ENCODE data around the gene IL6ST.
"Not testable (repeated sequence)": the region's sequence is repeated elsewhere in the genome, so short reads cannot be mapped to it uniquely, and the experiment has no call there.

Gene IL6ST

DNA sequence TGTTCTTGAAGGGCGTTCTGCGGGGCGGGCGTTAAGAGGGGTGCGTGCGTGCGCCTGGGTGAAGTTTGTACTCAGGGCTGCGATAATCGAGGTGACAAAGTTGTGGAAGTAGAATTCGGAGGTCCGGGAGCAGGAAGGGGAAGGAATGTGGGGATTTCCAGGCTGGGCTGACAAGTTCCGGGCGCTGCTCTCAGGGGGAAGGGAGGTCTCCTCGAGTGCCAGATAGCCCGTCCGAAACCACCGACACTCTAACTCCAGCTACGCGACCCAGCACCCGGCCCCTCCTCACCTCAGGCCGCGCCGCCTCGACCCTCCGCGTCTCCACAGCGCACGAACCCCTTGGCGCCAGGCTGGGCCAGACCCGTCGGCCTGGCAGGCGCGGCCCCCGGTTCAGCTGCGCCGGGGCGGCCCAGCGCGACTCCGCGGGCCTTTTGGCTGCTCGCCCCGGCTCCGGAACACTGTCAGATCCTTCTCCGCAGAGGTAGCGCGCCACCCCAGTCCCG, at the start of gene IL6ST:
TSS of gene IL6ST (minus strand) at position 469 of the 503 bp plus-strand sequence. CDS start 18,685 bp downstream, outside the sequence.
- no peak for DNase-seq

GRCh38 chr5:56039985-56040384, 45.2 kb upstream of the IL6ST start:
- no peak for DNase-seq

- DNase-seq: not testable (repeated sequence)
Measured at GRCh38 chr5:56038206-56038605, 43.4 kb upstream of the IL6ST start.

DNA sequence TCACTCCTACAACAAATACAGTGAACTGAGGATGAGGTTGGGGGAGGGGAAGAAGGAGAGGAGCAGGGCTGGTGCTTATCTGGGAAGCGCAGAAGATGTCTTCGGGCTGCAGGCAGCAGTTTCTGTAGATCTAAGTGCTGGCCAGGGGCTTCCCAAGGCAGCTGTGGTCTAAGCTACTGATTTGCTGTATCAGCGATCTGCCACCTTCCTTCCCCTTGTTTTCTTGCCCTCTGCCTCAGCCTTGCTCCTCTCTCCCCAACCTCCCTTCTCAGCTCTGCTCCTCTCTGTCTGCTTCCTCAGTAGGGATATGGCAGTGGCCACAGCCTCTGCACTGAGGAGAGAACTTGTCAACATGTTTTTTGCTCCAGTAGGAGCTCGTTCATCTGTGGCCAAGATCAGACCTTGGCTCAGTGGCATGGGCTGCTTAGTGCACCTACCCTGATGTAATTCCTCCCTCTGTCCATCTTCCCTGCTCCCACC, 42.8 kb upstream of the IL6ST start:
- no peak for DNase-seq

- not testable (repeated sequence) for DNase-seq
Measured at GRCh38 chr5:56035394-56035793, 40.6 kb upstream of the IL6ST start.

- not testable (repeated sequence) for DNase-seq
Measured at GRCh38 chr5:56029871-56030630, 35.3 kb upstream of the IL6ST start.

- no peak for DNase-seq
Measured at GRCh38 chr5:56029457-56029856, 34.7 kb upstream of the IL6ST start.

- no peak for DNase-seq
Measured at GRCh38 chr5:56028708-56029107, 33.9 kb upstream of the IL6ST start.

DNA sequence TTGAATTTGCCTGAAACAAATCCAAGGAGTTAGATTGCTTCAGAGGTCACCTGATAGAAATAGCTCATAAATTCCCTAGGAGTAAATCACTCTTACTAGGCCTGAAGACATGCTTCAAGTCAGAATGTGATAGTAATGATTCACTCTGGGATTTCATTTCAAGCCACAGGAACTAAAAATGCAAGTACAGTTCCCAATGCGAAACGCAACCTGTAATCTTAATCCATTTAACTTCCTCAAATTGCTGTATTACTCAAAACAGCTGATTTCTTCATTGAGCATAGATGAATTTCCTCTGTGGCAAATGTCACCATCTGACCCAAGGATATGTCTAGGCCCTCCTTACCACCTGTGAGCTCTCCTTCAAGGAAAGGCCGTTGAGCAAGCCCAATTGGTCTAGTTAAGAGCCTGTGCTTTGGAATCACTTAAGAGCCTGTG, 32.1 kb upstream of the IL6ST start:
- no peak for DNase-seq

- DNase-seq: peak; percentile 58
Measured at GRCh38 chr5:56025151-56025885, 30.6 kb upstream of the IL6ST start.

GRCh38 chr5:56024810-56025150, 30.0 kb upstream of the IL6ST start:
- DNase-seq: no peak

DNA sequence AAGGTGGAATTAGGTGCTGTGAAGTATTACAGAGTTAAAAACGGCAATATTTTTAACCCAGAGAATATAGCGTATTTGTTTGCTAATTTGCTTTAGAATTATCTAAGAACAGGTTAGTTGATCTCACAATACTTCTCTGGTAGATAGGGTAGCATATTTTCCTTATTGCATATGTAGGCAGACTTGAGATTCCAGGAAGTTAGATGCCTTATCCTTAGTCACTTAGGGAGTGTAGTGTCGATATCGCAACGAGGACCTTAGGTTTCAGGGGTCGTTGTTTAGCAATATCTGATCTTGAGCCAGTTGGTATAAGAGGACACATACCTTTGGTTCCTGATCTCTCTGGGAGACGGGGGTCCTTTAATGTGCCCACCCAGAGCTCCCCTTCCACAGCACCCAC, 28.5 kb upstream of the IL6ST start:
- no peak for DNase-seq

DNA sequence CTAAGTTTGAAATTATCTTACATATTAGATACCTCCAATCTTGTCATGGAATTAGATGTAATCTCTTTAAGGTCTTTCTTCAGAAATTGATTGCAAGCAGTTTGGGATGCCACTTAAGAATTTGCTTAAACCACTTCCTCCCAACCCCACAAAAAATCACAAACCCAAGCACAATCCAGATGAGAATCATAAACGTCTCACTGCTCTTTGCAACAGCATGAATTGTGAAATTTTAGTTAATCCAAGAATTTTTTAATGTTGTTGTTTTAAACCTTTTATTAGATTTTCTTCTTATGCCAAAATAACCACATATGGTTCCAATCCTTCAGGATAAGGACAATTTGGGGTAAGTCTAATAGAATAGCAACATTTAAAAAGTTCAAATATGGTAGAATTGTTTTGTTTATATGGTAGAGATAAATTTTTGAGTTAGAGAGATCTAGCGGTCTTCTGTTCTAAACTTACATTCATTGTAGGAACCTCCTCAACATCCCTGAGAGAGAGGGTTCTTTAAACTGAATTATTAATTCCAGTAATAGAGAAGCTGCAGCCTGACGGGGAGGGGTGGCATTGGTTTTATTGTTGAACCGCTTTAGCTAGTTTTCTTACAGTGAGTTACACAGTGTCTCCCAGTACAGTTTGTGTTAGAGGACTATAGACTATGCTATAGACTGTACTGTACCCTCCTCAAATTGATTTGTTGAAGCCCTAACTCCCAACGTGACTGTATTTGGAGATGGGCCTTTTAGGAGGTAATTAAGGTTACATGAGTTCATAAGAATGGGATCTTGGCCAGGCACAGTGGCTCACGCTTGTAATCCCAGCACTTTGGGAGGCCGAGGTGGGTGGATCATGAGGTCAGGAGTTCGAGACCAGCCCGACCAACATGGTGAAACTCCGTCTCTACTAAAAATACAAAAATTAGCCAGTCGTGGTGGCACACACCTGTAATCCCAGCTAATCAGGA, 24.8 kb upstream of the IL6ST start:
- DNase-seq: no peak

- no peak for DNase-seq
Measured at GRCh38 chr5:56018832-56019231, 24.1 kb upstream of the IL6ST start.

GRCh38 chr5:56014701-56015100, 19.9 kb upstream of the IL6ST start:
- DNase-seq: not testable (repeated sequence)

- DNase-seq: not testable (repeated sequence)
Measured at GRCh38 chr5:56013939-56014338, 19.2 kb upstream of the IL6ST start.

DNA sequence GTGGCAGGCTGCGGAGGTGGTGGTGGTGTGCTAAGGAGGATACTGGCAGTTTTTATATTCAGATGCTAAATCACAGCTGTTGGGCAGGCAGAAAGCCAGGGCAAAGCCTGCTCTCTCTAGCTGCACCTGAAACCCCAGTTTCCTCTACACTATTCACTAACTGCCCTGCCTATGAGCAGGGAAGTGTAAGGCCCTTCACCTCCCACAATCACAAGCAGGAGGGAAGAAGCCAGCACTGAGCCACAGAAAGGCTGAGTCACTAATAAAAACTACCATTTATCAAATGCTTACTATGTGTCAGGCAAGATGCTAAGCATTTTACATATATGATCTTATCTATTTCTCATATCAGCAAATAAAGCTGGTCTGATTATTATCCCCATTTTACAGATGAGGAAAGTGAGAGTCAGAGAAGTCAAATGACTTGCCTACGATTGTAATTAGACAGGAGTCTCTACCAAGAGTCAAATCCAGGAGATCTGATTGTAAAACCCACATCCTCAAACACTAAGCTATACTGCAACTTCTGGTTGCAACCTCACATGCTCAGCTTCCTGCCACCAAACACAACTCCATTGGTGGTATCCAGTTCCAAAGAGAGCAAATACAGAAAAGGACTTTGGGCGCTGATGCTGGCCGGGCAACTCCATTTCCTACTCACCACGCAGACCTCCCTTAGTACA, 17.7 kb upstream of the IL6ST start:
- no peak for DNase-seq

- no peak for DNase-seq
Measured at GRCh38 chr5:56011835-56012234, 17.1 kb upstream of the IL6ST start.

DNA sequence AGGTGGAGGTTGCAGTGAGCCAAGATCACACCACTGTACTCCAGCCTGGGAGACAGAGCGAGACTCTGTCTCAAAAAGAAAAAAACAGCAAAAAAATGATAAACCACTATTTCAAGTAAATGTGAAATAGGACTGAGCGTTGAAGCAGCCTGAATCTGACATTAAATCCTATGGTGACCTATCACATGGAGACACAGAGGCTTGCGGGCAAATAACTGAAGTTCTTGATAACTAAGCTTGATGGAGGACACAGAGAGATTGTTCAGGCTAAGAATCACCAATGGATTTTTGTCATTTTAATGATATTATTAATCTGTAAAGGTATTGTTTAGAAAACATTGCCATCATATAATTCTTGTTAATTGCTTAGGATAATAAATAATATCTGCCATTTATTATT, 15.7 kb upstream of the IL6ST start:
- no peak for DNase-seq

DNA sequence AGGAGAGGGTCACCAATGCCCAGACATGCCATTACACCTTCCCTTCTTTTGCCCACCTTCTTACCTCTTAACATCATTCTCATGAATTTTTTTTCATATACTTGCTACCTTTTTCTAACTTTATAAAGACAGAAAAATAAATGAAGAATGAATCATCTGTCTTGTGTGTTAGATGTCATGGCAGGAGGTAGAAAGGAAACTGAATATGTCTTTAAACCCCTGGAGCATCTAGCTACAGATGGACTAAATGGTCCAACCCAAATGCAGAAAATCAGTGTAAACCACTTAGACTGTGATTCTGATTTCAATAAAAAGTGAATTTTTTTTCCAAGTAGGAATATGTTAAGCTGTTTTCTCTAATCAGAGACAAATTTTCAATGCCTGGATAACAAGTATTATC, 11.8 kb upstream of the IL6ST start:
- DNase-seq: no peak

- no peak for DNase-seq
Measured at GRCh38 chr5:56006094-56006493, 11.3 kb upstream of the IL6ST start.

DNA sequence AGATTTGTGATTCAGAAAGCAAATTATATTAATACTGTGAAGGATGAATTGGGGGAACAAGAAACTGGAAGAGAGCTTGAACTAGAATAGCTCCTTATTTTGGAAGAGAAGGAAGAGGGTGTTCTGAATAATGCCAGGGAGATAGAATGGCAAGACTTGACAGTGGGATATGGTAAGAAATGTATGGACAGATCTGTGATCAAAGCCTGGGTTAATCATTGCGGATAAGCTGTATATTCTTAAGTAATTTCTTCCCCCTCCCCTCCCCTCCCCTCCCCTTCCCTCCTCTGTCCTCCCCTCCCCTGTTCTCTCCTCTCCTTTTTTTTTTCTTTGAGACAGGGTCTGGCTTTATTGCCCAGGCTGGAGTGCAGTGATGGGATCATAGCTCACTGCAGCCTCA, 10.1 kb upstream of the IL6ST start:
- DNase-seq: no peak
